Bronchial epithelial cell (primary cell): ENCODE data around the gene ARHGEF19. TPM values are rescaled to one million over a fixed set of nuclear protein-coding genes. Genes with fewer than 3 reads are reported as not detected.
A peak's percentile ranks its signal among the peaks of the same experiment; 100 is the strongest.
"Not testable (repeated sequence)": the region's sequence is repeated elsewhere in the genome, so short reads cannot be mapped to it uniquely, and the experiment has no call there.

Experiments
- DNase-seq: peaks from one replicate; pipeline ENCODE4 v3.0.0-alpha.2; 2010; ENCODE audit warnings: low read depth
- FAIRE-seq: peaks from 2 replicates; lab custom pipeline; 2011; peaks lifted over from hg19 to GRCh38; lab: Jason Lieb, UNC
- H3K27me3 ChIP-seq: 2 replicates; pipeline ENCODE4 v1.5.1; 2011; ENCODE audit warnings: low read length; ENCODE audit not compliant: control insufficient read depth, insufficient read depth
- H3K36me3 ChIP-seq: 2 replicates; pipeline ENCODE4 v1.5.1; 2011; ENCODE audit warnings: low read length; ENCODE audit not compliant: control insufficient read depth, insufficient read depth
- H3K4me3 ChIP-seq: 2 replicates; pipeline ENCODE4 v1.5.1; 2011; ENCODE audit warnings: mild to moderate bottlenecking, low read depth, low read length, control low read depth
- CTCF ChIP-seq: IDR thresholded peaks from 2 replicates; pipeline ENCODE4 v1.5.1; 2011; ENCODE audit warnings: mild to moderate bottlenecking, moderate library complexity, low read length, control low read depth, inconsistent platforms; ENCODE audit not compliant: insufficient read depth, severe bottlenecking
- total RNA-seq: library from RNA; depleted of rRNA; stranded (reverse); fragments of >200 nt; gene quantifications from 2 replicates; pipeline ENCODE4 v1.2.1, GENCODE V29; 2014

The ARHGEF19 gene
- total RNA-seq, 1 donor from 2014 or later: 3.2 TPM

- FAIRE-seq: peak; percentile 23
- Histone ChIP-seq H3K27me3 (no peaks in the 10 kb centered on the region), H3K4me3 (no peak overlapping the region), H3K36me3 (peaks cover 7% of the 10 kb centered on the region)
- no peak for DNase-seq
- no peak for TF ChIP-seq CTCF
These were observed 34.5 kb upstream of the ARHGEF19 start for GRCh38 chr1:16246961-16247360.

GRCh38 chr1:16246239-16246638 lies 33.8 kb upstream of the ARHGEF19 start:
- not testable (repeated sequence) for DNase-seq, FAIRE-seq, H3K36me3 ChIP-seq, H3K27me3 ChIP-seq, H3K4me3 ChIP-seq

GRCh38 chr1:16245476-16246196 lies 33.2 kb upstream of the ARHGEF19 start:
- no peaks in the 10 kb centered on the region for H3K27me3 ChIP-seq
- no peak for TF ChIP-seq CTCF
- FAIRE-seq (no peak), DNase-seq (no peak)
- H3K36me3 ChIP-seq: peaks cover 4% of the 10 kb centered on the region
- H3K4me3 ChIP-seq: no peak overlapping the region

GRCh38 chr1:16244650-16245285 lies 32.3 kb upstream of the ARHGEF19 start:
- no peak for TF ChIP-seq CTCF
- DNase-seq (no peak), FAIRE-seq (no peak)
- peaks cover 3% of the 10 kb centered on the region for H3K36me3 ChIP-seq
- no peak overlapping the region for H3K4me3 ChIP-seq
- no peaks in the 10 kb centered on the region for H3K27me3 ChIP-seq

- H3K36me3 ChIP-seq: peaks cover 3% of the 10 kb centered on the region
- FAIRE-seq (peak; percentile 7), DNase-seq (peak; percentile 72)
- H3K4me3 ChIP-seq: no peak overlapping the region
- no peaks in the 10 kb centered on the region for H3K27me3 ChIP-seq
- peak; percentile 86 for TF ChIP-seq CTCF
These were observed 31.6 kb upstream of the ARHGEF19 start for GRCh38 chr1:16243936-16244649.

- H3K4me3 ChIP-seq: no peak overlapping the region
- TF ChIP-seq CTCF: no peak
- no peaks in the 10 kb centered on the region for H3K27me3 ChIP-seq
- H3K36me3 ChIP-seq: peaks cover 3% of the 10 kb centered on the region
- peak; percentile 58 for FAIRE-seq
- DNase-seq: no peak
These were observed 30.8 kb upstream of the ARHGEF19 start for GRCh38 chr1:16243215-16243610.
